Measurements from ENCODE around the gene CDK5.

The CDK5 gene

DNA sequence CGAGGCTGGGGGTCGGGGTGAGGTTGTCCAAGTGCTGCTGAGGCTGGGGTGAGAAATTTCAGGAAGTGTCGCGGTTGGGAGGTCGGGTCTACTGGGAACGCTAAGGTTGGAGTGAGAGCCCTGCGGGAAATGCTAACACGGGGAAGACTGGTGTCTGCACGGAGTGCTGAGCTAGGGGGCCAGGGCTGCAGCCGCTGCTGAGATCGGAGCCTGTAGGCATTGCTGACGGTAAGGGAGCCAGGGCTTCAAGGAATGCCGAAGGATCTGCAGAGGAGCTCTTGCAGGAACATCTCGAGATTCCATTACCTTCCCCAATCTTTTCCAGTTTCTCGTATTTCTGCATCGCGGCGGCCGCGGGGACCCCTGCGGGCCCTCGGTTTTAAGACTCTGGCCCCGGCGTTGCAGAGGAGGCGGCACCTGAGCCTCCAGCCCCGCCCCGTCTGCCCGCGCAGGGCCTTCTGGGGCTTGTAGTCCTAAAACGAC is at the start of gene CDK5:
TSS of gene CDK5 (minus strand) at position 392 of the 483 bp plus-strand sequence. CDS start at position 343, 49 bp downstream.
- DNase-seq, result no peak

DNA sequence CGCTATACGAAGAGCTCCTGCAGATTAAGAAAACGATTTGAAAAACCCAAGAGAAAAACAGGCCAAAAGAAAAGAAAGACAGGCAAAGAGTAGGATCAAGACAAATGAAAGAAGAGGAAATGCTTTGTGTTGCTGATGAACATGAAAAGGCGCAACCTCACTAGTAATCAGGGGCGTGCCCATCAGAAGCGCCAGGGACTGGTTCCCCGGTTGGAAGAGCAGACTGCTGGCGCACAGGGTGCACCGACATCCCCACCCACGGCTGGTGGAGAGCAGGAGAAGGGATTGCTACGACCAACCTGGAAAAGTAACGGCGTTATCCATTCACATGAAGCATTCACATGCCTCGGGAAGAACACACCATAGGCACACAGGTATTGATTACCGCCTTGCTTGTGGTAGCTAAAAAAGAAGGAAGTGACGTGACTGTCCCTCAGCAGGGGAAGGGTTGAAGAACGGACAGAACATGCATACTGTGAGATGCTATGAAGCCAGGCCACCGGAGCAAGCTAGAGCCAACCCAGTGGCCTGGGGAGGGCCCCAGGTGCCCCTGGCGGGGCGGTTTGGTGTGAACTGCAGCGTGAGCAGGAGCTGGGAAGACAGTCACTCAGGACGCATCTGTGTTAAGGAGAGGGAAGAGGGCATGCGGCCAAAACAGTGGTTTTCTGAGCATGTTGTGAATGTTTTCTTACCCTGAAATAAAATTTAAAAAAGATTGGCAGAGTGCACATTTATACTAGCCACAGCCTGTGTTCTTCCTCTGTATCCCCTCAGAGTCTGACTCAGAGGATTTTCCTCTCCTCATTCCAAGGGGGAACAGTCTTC is 46.9 kb upstream of the CDK5 start:
- no peak for DNase-seq

DNA sequence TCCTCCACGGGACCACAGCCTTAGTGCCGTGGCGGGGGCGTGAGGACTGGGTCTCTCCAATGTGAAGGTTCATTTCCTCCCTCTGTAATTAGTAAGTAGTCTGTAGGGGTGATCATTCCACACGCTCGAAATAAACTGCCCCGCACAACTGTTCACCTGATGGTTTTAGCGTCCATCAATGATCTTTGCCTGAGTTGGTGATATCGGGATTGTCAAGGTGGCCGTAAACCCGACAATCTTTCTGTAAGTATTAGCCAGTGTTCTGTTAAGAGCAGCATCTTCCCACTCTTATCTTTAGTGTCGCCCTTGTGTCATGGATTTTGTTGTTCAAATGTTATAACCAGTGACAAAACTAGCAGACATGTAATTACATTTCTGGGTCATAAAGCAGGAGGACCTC is 46.3 kb upstream of the CDK5 start:
- DNase-seq, result no peak

DNA sequence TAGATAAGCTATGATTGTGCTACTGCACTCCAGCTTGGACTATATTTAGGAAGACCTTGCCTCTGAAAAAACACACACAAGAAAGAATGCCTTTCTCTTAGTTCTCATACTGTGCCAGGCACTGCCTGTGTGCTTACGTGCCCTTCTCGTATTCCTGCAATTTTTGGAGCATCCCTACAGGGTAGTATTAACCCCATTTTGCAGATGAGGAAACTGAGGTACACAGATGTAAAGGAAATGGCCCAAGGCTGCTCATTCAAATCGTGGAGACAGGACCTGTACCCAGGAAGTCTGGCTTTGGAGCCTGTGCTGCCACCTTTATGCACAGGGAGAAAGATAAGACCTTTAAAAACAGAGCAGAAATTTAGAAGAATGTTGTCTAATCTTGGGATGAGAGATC is 45.3 kb upstream of the CDK5 start:
- no peak for DNase-seq

DNA sequence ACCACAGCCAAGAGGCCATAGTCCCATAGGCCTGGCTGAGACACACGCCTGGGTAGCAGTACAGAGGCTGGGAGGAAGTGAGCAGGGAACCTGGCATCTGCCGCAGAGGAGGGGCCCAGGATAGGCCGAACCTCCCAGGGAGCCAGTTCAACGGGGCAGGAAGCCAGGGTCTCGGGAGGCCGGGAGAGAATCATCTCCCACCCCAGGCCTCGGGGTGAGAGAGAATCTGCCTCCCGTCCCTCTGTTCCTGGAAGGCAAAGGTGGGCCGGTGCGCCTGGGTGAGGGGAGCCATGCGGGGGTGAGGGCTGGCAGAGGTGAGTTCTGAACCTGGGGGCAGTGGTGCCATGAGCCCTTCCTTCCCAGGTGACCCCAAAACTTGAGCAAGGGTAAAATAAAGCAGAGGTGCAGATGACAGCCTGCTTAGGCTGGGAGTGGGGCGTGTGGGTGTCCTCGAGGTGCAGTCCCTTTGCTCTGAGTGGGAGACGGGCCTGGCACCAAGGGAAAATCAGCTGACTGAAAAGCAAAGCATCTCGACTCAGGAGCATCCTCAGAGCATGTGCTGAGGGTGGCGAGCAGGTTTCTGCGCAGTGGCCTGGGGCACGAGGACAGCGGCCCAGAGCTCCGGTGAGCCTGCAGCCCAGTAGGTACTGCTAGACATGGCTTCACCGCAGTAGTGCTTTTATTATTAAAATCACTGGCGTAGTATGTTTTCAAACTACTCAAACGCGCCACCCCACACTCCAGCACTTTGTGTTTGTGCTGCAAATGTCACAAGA is 44.1 kb upstream of the CDK5 start:
- DNase-seq, result no peak

DNA sequence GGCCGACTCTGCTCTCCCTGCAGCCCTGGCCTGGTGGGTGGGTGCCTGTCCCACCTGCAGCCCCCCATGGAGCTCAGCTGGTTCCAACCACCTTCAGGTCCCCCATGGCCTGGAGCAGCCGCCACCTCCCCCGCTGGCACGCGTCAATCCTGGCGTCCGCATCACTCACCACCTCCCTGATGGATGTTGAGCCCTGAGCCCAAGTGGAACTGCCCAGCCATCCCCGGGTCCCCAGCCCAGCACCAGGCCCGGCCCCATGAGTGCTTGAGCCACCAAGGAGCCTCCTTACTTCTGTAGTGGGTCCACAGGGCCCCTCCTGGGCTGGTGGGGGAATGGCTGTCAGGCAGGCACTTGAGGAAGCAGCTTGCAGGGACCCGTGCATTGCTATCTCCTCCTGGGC is 43.2 kb upstream of the CDK5 start:
- DNase-seq, result no peak

DNA sequence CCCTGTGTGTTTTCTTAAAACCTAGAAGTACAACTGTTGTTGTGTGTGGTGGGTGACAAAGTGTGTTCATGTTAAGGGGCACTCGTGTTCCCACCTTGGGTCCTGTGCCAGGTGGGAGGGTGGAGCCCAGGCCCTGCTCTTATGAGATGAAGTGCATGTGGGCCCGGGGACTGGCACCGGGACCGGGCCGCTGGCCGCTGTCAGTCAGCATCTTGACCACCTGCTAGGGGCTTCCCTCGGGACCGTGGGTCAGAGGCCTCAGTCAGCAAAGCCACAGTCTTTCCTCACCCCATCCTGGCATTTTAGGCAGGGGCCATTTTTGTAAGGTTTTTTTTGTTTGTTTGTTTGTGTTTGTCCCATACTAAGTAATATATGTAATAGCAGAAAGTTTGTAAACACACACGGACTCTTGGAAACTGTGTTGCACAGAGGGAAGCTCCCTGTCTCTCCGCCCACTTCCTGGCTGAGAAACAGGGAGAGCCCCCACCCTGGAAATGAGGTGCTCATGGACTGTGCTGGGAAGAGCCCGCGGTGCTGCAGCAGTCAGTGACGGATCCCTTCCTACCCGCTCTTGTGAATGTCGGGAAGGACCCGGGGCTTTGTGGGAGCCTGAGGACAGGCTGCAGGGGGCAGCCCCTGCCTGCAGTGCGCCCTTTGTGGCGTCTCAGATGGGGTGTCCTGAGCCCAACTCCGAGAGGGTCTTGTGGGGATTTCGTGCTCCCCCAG is 42.0 kb upstream of the CDK5 start:
- DNase-seq, result no peak

DNA sequence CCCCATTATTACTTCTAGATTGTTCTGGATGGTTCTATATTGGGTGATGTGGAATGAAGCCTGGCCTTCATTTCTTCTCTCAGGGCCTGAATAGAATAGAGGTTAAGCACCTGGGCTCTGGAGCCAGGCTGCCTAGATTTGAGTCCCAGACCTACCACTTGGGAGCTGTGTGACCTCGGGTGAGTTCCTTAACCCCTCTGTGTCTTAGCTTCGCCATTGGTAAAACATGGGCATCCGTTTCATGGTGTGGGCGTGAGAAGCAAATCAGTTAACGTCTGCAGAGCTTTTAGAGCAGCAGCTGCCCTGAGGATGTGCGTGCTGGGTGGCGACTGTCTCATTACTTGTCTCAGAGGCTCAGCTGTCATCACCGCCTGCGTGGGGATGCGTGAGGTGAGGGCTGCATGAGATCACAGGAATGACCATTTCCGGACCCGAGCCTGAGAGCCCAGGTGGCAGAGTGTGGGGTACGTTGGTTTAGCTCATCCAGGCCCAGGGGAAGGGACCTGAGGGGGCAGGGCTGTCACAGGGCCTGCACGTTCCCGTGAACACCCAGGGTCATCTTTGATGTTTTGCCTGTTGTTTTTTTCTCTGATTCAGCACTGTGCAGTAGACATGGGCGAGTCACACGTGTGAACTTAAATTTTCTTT is 38.3 kb upstream of the CDK5 start:
- DNase-seq, result no peak

DNA sequence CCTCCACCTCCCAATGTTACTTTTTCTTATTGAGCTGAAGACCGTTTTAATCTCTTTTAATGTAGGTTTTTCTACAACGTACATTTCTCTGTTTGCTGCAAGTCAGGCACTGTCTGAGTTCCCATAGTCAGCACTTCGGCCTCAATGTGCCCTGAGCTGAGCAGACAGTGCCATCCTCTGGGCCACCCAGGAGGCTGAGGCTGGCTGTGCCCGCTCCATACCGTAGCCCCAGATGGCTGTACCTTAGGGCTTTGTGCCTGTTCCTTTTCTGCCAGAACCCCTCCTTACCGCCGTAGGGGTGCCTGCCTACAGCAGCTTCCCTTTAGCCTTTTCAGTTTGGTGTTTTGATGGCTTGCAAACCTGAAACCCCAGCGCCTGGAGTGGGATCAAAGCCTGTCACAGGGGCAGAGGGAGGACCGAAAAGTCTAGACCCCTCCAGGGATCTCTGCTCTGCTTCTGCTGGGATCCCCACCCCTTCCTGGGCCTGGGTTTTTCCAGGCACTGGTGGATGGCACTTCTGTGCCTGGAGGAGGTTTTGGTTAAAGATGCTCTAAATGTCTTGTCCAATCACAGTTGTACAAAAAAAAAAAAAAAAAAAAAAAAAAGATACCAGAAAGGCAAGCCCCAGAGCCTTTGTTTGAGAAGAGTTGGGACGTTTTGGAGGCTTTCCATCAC is 37.6 kb upstream of the CDK5 start:
- DNase-seq, result no peak

DNA sequence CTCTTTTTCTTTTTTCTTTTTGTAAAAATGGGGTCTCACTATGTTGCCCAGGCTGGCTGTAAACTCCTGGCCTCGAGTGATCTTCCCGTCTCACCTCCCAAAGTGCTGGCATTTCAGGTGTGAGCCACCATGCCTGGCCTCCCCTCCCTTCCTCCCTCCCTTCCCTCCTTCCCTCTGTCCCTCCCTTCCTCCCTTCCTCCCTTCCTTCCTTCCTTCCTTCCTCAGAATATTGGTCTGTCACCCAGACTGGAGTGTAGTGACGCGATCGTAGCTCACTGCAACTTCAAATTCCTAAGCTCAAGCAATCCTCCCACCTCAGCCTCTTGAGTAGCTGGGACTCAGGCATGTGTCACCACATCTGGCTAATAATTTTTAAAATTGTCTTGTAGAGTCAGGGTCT is 37.0 kb upstream of the CDK5 start:
- DNase-seq, result no peak

DNA sequence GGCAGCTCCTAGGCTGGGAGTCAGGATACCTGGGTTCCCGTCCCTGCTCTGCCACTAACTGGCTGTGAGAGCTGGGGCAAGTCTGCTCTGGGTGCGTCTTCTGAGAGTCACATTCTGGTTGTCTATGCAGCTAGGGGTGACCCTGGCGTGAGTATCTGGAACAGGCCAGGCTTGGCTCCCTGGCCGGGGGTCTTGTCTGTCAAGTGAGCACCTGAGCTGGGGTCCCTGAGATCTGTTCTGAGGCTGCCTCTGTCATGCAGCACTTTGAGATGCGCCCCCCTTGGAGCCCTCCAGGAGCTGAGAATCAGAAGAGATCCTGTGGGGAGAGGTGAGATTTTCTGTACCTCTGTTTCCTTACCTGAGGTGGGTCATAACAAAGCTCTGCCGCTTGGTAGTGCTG is 36.1 kb upstream of the CDK5 start:
- DNase-seq, result no peak

DNA sequence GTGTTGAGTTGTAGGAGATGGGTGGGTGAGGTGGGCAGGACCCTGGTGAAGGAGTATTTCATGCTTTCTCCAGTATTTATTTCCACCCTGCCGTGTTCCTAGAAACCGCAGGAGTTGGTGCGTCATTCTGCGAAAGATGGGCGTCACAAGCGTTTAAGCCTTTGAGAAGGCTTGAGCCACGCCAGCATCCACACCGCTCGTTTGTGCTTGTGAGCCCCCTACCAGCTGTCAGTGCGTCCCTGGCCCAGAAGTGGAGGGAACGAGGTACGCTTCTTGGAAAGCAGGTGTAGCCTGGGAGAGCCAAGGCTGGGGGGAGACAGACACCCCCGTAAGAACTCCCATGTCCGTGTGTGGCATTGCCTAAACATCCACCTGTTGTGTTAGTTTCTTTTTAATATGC is 34.3 kb upstream of the CDK5 start:
- DNase-seq, result no peak

DNA sequence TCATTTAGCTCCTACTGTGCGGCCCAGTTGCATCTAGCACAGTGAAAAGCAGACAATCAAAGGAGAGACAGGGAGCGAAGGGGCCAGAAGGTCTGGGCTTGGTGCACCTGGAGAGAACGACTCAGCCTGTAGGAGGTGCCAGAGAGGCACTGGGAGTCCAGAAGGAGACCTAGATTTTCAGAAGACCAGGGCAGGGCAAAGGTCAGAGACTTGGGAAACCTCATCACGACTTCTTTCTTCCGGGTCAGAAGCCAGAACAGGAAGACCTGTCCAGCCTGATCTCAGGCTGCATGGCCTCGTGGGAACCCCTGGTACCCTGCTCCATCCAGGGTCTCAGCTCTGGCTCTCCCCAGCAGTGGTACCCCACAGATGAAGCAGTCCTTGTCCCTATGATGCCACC is 33.7 kb upstream of the CDK5 start:
- DNase-seq, result no peak

DNA sequence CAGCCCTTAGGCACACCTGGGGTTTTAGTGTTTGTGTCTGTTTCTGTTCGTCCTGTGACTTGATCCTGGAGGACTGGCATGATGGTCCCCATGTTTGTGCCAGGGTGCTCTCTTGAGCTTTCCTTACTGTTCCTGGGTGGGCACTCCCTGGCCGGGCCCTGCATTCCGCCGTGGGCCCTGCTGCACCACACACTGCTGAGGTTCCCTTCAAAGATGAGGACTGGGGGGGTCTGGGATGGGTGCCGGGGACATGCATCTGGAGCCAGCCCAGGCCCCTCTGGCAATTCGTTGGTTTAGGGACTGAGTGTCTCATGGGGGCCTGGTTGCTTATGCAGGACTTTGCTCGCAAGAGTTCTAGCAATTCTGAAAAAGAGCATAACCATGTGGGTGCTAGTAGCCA is 33.3 kb upstream of the CDK5 start:
- DNase-seq, result no peak

DNA sequence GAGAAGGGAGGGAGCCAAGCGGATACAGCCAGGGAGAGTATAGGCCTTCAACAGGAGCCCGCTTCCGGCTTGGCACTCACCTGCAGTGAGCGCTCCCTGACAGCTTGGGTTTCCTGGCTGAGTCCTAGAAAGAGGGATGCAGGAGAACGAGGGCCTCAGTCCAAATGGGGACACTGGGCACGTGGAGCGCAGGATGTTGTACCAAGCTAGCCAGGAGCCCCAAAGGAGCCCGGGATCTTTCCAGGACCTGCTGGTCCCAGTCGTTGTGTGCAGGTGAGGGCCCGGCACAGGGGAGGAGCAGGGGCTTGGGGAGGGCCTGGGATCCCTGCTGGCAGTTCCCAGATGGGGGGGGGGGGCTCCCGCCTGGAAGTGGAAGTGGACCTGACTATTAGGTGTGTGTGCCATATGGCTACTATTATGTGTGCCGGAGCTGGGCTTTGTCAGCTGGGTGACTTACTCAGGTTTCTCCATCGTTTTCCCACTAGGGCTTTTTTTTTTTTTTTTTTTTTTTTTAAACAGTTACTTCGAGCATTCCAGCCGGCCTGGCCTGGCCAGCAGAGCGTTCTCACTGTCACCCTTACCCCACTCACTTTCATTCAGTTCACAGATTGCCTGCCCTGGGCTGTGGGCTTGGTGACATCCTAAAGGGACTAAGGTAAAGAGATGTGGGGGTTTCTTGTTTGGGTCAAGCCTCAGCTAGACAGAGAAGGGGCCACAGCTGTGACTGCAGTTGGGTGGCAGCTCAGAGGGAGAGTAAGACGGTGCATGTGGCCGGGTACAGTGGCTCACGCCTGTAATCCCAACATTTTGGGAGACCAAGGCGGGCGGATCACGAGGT is 32.4 kb upstream of the CDK5 start:
- peak; percentile 40 to 68 for DNase-seq

DNA sequence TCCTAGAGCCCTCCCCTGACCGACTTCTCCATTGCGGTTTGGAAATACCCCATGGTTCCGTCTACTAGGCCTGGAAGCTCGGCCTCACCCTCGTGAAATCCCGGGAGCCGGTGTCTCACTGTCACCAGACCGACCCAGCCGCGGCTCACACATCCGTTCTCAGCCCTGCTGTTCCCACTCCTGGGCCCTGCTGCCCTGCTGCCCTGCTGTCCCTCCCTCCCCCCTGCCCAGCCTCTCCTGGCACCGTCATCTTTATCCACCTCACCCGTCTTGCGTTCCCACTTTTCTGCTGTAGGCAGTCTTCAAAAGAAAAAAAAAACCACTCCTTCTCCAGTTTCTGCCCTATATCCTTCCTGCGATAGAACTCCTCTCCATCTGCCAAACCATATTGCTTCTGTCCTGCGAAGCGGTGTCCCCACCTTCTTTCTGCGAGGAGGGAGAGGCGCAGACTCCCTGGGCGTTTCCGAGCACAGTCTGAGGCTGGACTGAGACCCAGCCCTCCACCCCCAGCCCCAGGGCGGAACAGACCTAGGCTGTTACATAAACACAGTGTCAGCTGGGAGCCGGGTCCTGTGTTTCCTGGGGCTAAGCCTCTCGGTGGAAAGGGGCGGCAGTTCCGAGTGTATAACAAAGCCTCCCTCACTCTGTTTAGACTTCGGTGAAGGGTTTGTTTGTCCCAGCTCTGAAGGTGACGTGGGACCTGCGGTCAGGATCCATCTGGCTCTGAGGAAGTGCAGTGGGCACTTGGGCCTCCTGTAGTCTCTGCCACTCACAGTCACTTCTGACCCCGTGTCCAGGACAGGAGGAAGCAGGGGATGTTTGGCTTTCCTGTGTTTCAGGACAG is 31.4 kb upstream of the CDK5 start:
- DNase-seq, result no peak

DNA sequence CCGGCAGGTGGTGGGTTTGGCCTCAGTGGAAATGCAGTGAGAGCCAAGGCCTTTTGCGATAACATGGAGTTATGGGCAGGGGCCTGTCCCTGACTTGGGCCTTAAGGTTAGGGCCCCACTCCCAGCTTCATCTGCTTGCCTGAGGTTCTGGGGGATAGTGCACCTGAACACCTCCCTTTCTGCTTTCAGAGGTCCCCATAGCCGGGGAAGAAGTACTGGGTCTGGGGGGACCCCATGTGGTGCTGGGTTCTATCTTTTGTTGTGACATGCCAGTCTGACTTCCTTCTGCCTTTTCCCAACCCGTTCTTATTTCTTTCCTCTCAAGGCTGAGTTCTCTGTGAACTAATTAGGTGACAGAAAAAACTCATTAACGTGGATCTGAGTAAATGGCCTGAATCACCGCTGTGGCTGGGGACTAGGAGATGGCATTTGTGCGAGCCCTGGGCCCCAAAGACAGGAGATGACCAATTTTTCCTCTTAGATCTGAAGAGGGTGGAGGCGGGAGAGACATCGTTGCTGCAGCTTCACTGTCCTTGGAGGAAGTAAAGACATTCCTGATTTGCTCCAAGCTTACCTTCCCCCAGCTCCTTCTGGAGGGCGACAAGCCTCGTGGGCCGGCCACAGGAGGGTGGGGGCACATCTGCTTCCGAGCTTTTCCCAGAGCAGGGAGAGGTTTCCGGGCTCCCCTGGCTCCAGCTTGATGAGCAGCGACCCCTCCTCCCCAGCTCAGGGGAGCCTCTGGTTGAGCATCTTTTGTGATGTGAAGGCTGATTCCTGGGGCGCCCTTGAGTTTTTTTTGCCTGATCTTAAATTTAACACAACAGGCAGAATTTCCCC is 30.5 kb upstream of the CDK5 start:
- no peak for DNase-seq

DNA sequence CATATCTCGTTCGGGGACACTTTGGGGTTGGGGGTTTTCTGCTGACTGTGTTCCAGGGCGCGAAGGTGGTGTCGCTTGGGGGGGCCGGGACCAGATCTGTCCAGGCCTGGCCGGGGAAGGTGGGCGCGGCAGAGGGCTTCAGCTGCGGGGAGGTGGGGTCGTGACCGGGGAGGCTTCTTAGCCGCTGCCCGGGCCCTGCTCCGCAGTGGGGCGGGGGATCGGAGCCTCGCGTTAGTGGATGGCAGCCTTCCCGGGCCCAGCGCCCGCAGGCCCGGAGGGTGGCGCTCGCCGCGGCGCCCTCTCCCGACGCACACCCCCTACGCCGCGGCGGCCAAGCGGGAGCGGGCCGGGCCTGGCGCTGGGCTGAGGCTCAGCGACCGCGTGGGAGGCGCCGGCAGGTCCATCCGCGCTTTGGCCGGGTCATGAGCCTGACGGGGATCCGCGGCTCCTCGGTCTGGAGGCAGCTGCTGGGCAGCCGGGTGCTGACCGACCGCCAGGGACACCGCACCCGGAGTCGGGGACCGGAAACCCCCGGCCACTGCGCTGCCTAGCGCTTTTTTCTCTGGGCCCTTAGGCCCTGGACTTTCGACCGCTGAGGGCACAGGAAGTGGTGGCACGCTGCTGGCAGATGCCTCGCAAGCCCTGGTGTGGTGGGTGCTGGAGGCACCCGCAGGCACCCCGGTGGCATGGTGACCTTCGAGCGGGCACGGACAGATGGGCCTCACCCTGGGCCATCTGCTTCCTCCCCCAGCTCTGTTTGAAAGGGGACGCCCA is 29.7 kb upstream of the CDK5 start:
- peak in 1 of 2 experiments; percentile 7 for DNase-seq

DNA sequence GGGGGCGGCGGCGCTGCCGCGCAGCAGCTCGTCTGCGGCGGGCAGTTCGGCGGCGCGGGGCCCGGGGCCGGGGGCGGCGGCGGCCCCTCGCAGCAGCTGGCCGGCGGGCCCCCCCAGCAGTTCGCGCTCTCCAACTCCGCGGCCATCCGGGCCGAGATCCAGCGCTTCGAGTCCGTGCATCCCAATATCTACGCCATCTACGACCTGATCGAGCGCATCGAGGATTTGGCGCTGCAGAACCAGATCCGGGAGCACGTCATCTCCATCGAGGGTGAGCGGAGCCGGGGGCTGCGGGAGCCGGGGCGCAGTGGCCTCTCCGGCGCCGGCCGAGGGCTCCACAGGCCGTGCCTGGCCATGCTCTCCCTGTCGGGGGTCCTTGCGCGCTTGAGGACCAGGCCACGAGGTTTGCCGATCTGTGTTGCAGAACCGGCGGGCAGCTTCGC is 29.1 kb upstream of the CDK5 start:
- DNase-seq, result no peak
